CMK (cell line): ENCODE results near the gene TSN.
"Not testable (repeated sequence)": the region's sequence is repeated elsewhere in the genome, so short reads cannot be mapped to it uniquely, and the experiment has no call there.

Source experiments
- DNase-seq: peaks from one replicate; pipeline ENCODE4 v3.0.0-alpha.2; 2010; ENCODE audit warnings: low read depth

Gene TSN

DNA sequence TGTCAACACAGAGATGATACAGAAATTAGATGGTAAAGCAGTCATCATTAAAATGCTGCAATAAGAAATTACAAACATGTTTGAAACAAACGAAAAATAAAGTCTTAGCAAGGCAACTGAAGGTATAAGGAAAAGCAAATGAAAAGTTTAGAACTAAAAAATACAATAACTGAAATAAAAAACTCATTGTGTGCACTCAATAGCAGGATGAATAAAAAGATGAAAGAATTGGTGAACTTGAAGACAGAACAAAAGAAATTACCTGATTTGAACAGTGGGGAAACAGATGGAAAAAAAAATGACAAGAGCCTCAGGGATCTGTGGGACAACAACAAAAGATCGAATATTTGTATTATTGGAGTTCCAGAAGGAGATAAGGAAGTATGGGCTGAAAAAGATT lies 46.5 kb downstream of the TSN start:
- DNase-seq = no peak

DNA sequence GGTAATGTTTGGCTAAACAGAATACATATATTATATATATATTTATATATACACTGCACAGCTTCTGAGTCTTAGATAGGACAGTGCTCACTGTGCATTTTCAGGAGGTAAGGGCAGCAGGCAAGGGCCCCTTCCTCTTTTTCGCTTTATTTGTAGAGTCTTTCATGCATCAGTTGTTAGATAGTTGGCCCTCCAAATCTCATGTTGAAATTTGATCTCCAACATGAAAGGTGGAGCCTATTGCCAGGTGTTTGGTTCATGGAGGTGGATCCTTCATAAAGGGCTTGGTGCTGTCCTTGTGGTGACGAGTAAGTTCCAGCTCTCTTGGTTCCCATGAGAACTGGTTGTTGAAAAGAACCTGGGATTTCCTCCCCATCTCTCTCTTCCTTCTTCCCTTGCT lies 48.1 kb downstream of the TSN start:
- DNase-seq = no peak

DNA sequence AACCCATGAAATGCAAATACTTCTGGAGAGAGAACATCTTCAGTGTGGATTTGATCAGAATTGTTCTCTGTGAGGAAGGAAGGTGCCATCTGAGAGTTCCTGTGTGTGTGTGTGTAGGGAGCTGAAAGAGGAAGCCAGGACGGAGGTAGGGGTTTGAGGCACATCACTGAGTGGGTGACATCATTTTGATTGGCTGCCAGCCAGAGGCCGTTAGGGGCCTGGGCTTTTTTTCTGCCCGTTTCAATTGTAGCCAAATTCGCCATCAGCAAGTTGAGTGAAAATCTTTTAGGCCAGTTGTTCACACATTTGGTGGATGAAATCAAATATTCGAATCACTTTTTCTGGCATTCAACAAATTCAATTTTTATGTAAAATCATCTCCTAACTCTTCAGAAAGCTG lies 48.9 kb downstream of the TSN start:
- peak; percentile 9 for DNase-seq

DNA sequence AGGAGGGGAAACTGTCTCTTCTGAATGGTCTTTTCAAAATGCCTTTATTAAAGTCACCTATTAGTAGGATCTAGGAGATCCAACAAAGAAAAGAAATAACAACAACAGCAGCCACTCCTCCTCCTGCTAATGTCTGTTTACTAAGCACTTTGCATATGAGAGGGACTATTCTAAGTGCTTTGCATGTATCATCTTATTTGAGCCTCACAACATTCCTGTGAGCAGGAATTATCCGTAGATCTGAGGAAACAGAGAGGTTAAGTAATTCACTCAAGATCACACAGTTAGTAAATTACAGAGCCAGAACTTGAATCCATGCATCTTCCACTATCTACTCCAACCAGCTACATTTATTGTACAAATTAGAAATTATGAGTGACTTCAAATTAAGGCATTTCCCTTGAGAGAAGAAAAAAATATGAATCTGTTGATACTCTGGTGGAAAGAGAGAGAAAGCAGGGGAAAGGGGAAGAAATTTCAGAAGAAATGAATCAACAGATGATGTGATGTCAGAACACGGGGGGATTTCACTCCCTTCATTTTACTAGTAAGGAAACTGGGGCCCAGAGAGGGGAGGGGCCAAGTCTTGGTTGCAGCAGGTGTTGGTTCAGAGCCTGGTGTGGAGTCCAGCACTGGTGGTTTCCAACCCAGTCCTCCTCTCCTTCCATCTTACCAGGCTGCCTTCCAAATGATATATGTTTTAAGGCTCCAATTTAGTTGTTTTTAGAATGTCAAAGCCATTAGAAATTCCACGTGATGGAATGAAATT lies 49.7 kb downstream of the TSN start:
- no peak for DNase-seq

DNA sequence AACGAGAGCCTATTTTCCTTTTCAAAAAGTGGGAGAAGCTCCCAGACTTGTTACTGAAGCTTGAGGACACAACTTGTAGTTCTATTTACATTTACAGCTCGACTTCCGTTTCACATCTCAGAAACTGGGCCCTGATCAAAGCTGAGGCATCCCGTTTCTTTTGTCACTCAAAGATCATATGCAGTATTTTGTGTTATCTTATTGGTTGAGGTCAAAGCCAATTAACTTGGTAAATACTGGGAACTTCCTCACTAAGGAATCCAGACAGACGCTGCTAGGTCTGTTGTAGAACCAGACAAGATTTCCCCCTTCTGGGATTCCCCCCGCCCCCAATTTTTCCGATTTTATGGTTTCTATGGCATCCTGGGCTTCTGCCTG lies 50.3 kb downstream of the TSN start:
- no peak for DNase-seq

DNA sequence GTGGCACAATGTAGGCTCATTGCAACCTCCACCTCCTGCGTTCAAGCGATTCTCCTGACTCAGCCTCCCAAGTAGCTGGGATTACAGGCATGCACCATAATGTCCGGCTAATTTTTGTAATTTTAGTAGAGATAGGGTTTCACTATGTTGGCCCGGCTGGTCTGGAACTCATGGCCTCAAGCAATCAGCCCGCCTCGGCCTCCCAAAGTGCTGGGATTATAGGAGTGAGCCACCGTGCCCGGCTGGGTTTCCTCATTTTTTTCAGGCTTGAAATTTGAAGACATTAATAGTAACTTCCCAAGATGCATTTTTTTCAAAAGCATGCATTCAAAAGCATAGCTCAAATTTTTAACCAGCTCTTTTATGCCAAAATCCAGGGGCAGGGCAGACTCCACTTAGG lies 52.3 kb downstream of the TSN start:
- not testable (repeated sequence) for DNase-seq

DNA sequence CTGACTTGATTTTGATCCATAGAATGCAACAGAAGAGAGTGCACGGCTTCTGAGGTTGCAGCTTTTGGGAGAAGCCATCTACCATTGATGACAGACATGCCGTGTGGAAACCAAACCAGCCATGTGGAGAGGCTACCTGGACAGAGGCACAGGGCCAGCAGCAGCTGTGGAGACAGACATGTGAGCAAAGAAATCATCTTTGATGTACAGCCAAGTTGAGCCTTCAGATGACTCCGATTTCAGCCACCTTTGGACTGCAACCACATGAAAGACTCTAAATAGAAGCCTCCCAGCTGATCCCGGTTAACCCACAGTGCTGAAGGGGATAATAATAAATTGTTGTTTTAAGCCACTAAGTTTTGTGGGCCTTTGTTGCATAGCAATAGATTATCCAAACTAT lies 54.2 kb downstream of the TSN start:
- DNase-seq = no peak

DNA sequence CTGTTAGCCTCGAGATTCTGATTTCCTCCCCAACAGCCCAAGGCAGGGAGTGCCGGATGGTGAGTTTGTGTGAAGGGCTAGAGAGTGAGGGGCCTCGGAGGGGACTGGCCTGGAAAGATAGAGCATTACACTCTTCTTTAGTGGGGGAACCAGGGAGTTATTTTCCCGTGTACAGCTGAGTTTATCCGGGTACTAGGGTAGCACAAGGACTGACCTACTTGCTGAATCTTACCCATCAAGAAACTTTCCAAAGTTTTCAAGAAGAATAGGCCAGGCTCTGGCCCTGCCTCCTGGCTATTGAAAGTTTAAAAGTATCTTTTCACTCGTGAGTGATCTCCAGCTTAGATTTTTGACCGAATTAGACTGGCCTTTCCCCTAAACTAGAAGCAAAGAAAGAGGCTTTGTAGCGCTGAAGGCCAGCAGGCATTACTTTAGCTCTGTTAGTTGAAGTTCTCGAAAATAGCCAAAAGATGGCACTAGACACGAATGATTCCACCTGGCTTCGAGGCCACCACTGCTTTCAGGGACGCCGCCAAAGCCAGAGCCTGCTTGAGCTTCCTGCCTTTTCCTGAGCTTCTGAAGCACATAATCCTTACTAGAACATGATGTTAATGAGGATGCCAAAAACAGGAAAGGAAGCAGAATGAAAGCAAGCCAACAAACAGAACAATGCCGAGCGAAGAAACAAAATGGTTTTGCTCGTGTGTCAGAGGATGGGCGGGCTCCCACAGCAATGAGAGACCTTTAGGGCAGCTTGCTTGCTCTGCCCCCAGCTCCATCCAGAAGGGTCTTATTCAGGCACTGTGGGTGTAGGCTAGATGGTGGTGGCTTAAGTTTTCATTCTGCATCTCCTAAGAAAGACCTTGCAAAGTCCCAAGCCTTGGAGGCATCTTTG lies 55.8 kb downstream of the TSN start:
- DNase-seq = peak; percentile 14

DNA sequence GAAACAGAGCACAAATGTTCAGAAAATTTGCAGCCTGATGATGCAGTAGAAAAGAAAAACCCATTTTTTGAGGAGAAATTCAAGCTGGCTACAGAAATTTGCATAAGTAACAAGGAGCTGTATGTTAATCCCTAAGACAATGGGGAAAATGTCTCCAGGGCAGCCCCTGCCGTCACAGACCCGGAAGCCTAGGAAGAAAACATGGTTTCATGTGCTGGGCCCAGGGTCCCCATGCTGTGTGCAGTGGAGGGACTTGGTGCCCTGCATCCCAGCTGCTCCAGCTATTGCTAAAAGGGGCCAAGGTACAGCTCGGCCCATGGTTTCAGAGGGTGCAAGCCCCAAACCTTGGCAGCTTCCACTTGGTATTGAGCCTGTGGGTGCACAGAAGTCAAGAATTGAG lies 57.6 kb downstream of the TSN start:
- DNase-seq = not testable (repeated sequence)

DNA sequence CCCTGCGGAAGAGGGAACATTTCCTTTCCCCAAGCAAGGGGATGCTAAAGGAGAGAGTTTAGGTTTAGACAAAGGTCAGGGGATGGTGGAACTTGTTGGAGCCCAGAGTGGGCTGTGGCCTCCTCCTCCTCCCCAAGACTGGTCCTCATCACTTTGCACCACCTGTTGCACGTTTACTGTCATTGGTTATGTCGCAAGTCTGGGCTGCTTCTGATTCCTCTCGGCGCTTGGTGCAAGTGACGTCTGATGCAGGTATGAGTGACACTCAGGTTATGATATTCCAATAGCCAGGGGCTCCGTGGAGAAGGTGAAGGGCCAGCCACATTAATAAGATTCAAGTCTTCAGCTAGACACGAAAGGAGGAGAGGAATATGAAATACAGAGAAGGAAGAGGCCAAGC lies 59.8 kb downstream of the TSN start:
- DNase-seq = no peak

DNA sequence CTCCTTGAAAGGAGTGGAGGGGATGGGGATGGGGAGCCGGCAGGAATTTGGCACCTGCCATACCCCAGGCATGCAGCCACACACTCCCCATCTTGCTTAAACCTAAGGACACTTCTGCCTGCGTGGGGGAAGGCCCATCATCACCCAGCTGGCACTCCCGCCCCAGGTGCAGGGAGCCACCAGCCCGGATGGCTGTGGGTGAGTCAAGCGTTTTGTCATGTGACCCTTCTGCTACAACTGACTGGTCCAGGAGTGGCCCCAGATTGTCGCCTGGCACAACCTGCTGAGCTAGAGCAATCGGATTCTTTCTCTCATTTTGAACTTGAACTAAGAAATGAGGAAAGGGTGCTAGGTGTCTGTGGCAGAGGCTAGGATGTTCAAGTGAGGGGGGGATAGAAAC lies 61.3 kb downstream of the TSN start:
- DNase-seq = no peak

DNA sequence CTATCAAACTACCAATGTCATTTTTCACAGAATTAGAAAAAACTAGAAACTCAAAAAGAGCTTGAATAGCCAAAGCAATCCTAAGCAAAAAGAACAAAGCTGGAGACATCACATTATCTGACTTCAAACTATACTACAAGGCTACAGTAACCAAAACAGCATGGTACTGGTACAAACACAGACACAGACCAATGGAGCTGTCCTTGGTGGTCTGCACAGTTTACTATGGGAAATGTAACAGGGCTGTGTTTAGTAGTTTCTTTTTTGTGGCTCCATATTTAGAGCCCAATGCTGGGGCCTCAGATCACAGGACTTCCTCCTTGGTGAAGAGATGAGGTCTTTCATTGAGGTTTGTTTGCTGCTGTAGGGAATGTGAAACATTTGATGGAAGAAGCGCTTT lies 61.9 kb downstream of the TSN start:
- not testable (repeated sequence) for DNase-seq
